ENCODE results near the gene SLC25A21.

SLC25A21 gene

DNA sequence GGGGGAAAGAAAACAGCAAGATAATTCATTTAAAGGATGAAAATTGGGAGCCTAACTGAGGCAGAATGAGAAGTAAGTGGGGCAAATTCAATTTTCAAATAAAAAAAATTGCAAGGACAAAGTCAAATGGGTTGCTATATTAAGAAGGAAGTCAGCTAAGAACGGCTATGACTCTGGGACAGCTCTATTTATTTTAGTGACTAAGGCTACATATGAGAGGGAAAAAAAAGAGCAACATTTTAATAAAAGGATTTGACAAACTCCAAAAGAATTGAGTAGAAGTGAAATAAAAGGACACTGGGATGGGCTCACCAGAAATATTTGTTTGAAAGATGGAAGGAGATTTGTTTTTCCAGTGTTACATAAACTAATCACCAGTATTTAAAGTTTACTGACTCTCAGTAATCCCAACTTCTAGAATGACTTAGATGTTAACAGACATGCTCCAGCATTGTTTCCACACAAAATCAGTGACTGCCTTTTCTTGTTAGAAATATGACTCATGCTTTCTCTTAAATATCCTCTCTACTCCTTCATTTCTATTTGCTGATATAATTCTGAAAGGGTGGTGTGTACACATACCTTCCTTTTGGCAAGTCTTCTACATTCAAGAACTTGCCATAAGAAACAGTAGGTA is 198.5 kb downstream of the SLC25A21 start:
- Histone ChIP-seq H4K8ac (ENCODE audit: low read depth, low read length) (no peak overlapping the region), H2BK5ac (ENCODE audit: low read length) (no peak overlapping the region), H4K5ac (ENCODE audit: low read length) (no peak overlapping the region), H3K23ac (ENCODE audit: low read length) (no peak overlapping the region), H3K18ac (ENCODE audit: low read length) (no peak overlapping the region), H3K4me1 (ENCODE audit: control insufficient read depth, low read depth, low read length) (no peaks in the 10 kb centered on the region), H3K4me2 (ENCODE audit: low read length) (no peak overlapping the region), H2AK5ac (ENCODE audit: low read length) (no peak overlapping the region), H3K56ac (ENCODE audit: low read length) (no peak overlapping the region), H3K79me1 (ENCODE audit: low read length) (no peaks in the 10 kb centered on the region), H3K4me3 (ENCODE audit: low read length) (no peak overlapping the region), H3K4ac (ENCODE audit: low read depth, low read length) (no peak overlapping the region), H2BK15ac (replicated peaks; ENCODE audit: low read depth) (no peak overlapping the region), H2BK120ac (ENCODE audit: low read depth, low read length) (no peak overlapping the region), H3K27me3 (ENCODE audit: insufficient read depth, low read length, poor library complexity) (no peaks in the 10 kb centered on the region), H3K36me3 (ENCODE audit: control insufficient read depth, insufficient read depth, low read length) (no peaks in the 10 kb centered on the region), H3K27ac (ENCODE audit: low read depth, low read length) (no peak overlapping the region), H3K9ac (ENCODE audit: low read length) (no peak overlapping the region), H3K79me2 (ENCODE audit: control insufficient read depth, insufficient read depth, low read length) (no peaks in the 10 kb centered on the region)
- no CpG with 5 or more reads among the region's 1 CpG for WGBS (ENCODE audit: extremely low coverage, insufficient coverage, low lambda C conversion rate)
- DNase-seq: no peak

DNA sequence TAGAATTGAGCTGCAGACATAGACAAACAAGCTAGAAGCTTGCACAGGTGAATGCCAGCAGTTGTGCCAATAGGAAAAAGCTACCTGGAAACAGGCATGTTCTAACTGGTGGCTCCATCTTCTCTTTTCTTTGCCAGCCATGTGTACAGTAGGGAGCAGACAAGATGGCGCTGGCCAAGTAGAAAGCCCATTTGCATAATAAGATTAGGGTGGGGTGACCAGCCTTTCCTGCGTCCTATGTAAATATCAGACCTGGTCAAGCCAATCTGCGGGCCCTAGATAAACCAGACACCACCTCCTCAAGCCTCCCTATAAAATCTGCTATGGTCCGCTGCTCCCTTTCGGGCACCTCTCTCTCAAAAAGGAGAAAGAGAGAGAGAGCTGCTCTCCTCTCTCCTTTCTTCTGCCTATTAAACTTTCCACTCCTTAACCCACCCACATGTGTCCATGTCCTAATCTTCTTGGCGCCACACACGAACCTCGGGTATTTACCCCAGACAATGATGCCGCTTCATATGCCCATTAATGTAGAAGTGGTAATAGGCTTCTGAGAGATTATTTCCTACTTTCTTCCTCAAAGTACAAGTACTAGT is 201.0 kb downstream of the SLC25A21 start:
- no peak overlapping the region for H2AK5ac ChIP-seq (ENCODE audit: low read length)
- H2BK120ac ChIP-seq (ENCODE audit: low read depth, low read length): no peak overlapping the region
- no peak overlapping the region for H3K4ac ChIP-seq (ENCODE audit: low read depth, low read length)
- no peak for DNase-seq
- H3K18ac ChIP-seq (ENCODE audit: low read length): no peak overlapping the region
- no peak overlapping the region for H4K8ac ChIP-seq (ENCODE audit: low read depth, low read length)
- H3K27me3 ChIP-seq (ENCODE audit: insufficient read depth, low read length, poor library complexity): no peaks in the 10 kb centered on the region
- no peak overlapping the region for H4K5ac ChIP-seq (ENCODE audit: low read length)
- WGBS (ENCODE audit: extremely low coverage, insufficient coverage, low lambda C conversion rate): no CpG with 5 or more reads among the region's 9 CpGs
- no peak overlapping the region for H2BK5ac ChIP-seq (ENCODE audit: low read length)
- H3K23ac ChIP-seq (ENCODE audit: low read length): no peak overlapping the region
- no peak overlapping the region for H3K4me2 ChIP-seq (ENCODE audit: low read length)
- H3K79me2 ChIP-seq (ENCODE audit: control insufficient read depth, insufficient read depth, low read length): no peaks in the 10 kb centered on the region
- H3K56ac ChIP-seq (ENCODE audit: low read length): no peak overlapping the region
- no peak overlapping the region for H3K4me3 ChIP-seq (ENCODE audit: low read length)
- no peak overlapping the region for H2BK15ac ChIP-seq (replicated peaks; ENCODE audit: low read depth)
- H3K27ac ChIP-seq (ENCODE audit: low read depth, low read length): no peak overlapping the region
- H3K36me3 ChIP-seq (ENCODE audit: control insufficient read depth, insufficient read depth, low read length): no peaks in the 10 kb centered on the region
- H3K79me1 ChIP-seq (ENCODE audit: low read length): no peaks in the 10 kb centered on the region
- no peak overlapping the region for H3K9ac ChIP-seq (ENCODE audit: low read length)
- no peaks in the 10 kb centered on the region for H3K4me1 ChIP-seq (ENCODE audit: control insufficient read depth, low read depth, low read length)

DNA sequence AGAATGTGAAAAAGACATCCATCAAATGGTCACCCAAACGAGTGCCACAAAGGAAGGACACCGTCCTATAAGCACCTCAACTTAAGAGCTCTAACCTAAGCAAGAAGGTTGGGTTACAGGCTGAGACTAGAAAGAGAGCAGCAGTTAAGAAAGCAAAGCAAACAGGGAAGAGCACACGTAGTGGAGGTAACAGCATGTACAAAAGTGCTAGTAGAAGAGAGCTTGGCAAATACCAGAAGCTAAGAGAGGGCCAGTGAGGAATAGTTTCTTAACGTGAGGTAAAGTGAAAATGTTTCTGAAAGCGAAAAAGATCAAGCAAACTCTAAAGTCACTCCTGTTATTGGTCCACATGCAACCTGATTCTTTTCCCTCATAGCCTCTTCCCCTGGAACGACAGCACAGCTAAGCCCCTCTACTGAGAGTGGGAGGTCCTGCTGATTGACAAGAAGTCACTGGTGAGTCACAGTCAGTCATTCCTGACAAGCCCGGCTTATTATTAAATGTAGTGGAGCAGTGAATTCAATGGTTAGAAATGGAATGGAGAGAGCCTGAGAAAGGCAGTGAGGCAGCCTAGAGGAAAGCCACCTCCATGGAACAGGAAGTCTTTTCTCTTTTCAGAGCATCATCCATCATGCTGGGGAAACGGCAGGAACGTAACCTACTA is 204.4 kb downstream of the SLC25A21 start:
- H3K79me1 ChIP-seq (ENCODE audit: low read length): no peaks in the 10 kb centered on the region
- no peaks in the 10 kb centered on the region for H3K79me2 ChIP-seq (ENCODE audit: control insufficient read depth, insufficient read depth, low read length)
- no peak overlapping the region for H2BK120ac ChIP-seq (ENCODE audit: low read depth, low read length)
- DNase-seq: no peak
- no peaks in the 10 kb centered on the region for H3K36me3 ChIP-seq (ENCODE audit: control insufficient read depth, insufficient read depth, low read length)
- H3K18ac ChIP-seq (ENCODE audit: low read length): no peak overlapping the region
- H4K5ac ChIP-seq (ENCODE audit: low read length): no peak overlapping the region
- no peak overlapping the region for H3K4ac ChIP-seq (ENCODE audit: low read depth, low read length)
- H3K27me3 ChIP-seq (ENCODE audit: insufficient read depth, low read length, poor library complexity): no peaks in the 10 kb centered on the region
- no peak overlapping the region for H3K9ac ChIP-seq (ENCODE audit: low read length)
- H3K27ac ChIP-seq (ENCODE audit: low read depth, low read length): no peak overlapping the region
- no peaks in the 10 kb centered on the region for H3K4me1 ChIP-seq (ENCODE audit: control insufficient read depth, low read depth, low read length)
- H3K4me3 ChIP-seq (ENCODE audit: low read length): no peak overlapping the region
- no peak overlapping the region for H2BK15ac ChIP-seq (replicated peaks; ENCODE audit: low read depth)
- no peak overlapping the region for H4K8ac ChIP-seq (ENCODE audit: low read depth, low read length)
- no CpG with 5 or more reads among the region's 9 CpGs for WGBS (ENCODE audit: extremely low coverage, insufficient coverage, low lambda C conversion rate)
- no peak overlapping the region for H2BK5ac ChIP-seq (ENCODE audit: low read length)
- no peak overlapping the region for H3K23ac ChIP-seq (ENCODE audit: low read length)
- no peak overlapping the region for H2AK5ac ChIP-seq (ENCODE audit: low read length)
- no peak overlapping the region for H3K56ac ChIP-seq (ENCODE audit: low read length)
- no peak overlapping the region for H3K4me2 ChIP-seq (ENCODE audit: low read length)

DNA sequence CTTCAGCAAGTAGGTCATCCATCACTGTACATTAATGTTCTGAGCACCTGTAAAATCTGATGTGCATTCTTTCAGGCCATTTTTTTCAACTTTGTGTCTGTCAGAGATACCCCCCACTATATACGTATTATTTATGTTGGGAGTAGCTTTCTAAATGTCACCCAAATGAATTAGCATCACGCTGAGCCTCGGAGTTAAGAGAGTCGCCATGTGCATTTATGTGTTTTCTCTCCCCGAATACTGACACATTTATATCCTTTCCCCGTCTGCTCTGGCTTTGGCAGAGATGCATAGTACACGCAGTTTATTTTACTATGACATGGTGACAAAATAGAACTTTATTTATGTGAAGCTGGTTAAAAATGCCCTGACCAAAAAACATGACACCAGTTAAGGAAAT is 216.4 kb downstream of the SLC25A21 start:
- no peak overlapping the region for H4K5ac ChIP-seq (ENCODE audit: low read length)
- DNase-seq: no peak
- WGBS (ENCODE audit: extremely low coverage, insufficient coverage, low lambda C conversion rate): no CpG with 5 or more reads among the region's 7 CpGs

DNA sequence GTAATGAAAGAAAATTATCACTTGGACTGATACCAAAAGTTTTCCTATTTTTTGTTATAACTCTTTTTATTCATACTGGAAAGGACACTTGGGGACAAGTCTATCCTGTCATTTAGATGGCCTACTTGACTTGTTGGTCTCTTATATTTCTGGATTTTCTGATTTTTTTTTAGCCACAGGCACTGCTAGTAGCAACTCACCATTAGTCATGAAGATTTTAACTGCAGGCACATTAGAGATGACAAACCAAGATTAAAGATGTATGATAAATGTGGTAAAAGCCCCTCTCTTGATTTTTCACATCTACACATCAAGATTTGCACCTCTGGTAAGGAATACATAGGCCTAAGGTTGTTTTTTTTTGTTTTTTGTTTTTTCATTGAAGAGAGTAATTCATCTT is 217.0 kb downstream of the SLC25A21 start:
- DNase-seq: no peak
- Histone ChIP-seq H4K8ac (ENCODE audit: low read depth, low read length) (no peak overlapping the region), H3K9ac (ENCODE audit: low read length) (no peak overlapping the region), H3K23ac (ENCODE audit: low read length) (no peak overlapping the region), H3K27me3 (ENCODE audit: insufficient read depth, low read length, poor library complexity) (no peaks in the 10 kb centered on the region), H3K4me3 (ENCODE audit: low read length) (no peak overlapping the region), H3K56ac (ENCODE audit: low read length) (no peak overlapping the region), H3K4me2 (ENCODE audit: low read length) (no peak overlapping the region), H3K27ac (ENCODE audit: low read depth, low read length) (no peak overlapping the region), H2AK5ac (ENCODE audit: low read length) (no peak overlapping the region), H3K79me1 (ENCODE audit: low read length) (no peaks in the 10 kb centered on the region), H3K4me1 (ENCODE audit: control insufficient read depth, low read depth, low read length) (no peaks in the 10 kb centered on the region), H3K4ac (ENCODE audit: low read depth, low read length) (no peak overlapping the region), H3K36me3 (ENCODE audit: control insufficient read depth, insufficient read depth, low read length) (no peaks in the 10 kb centered on the region), H4K5ac (ENCODE audit: low read length) (no peak overlapping the region), H2BK120ac (ENCODE audit: low read depth, low read length) (no peak overlapping the region), H3K18ac (ENCODE audit: low read length) (no peak overlapping the region), H2BK15ac (replicated peaks; ENCODE audit: low read depth) (no peak overlapping the region), H2BK5ac (ENCODE audit: low read length) (no peak overlapping the region), H3K79me2 (ENCODE audit: control insufficient read depth, insufficient read depth, low read length) (no peaks in the 10 kb centered on the region)

More for the DNA sequence above, 216.4 kb downstream of the SLC25A21 start:
- Histone ChIP-seq H3K27ac (ENCODE audit: low read depth, low read length) (no peak overlapping the region), H4K8ac (ENCODE audit: low read depth, low read length) (no peak overlapping the region), H3K36me3 (ENCODE audit: control insufficient read depth, insufficient read depth, low read length) (no peaks in the 10 kb centered on the region), H3K4me1 (ENCODE audit: control insufficient read depth, low read depth, low read length) (no peaks in the 10 kb centered on the region), H3K18ac (ENCODE audit: low read length) (no peak overlapping the region), H2AK5ac (ENCODE audit: low read length) (no peak overlapping the region), H3K4me3 (ENCODE audit: low read length) (no peak overlapping the region), H2BK120ac (ENCODE audit: low read depth, low read length) (no peak overlapping the region), H3K4me2 (ENCODE audit: low read length) (no peak overlapping the region), H3K79me1 (ENCODE audit: low read length) (no peaks in the 10 kb centered on the region), H3K9ac (ENCODE audit: low read length) (no peak overlapping the region), H3K79me2 (ENCODE audit: control insufficient read depth, insufficient read depth, low read length) (no peaks in the 10 kb centered on the region), H3K27me3 (ENCODE audit: insufficient read depth, low read length, poor library complexity) (no peaks in the 10 kb centered on the region), H2BK15ac (replicated peaks; ENCODE audit: low read depth) (no peak overlapping the region), H3K56ac (ENCODE audit: low read length) (no peak overlapping the region), H3K4ac (ENCODE audit: low read depth, low read length) (no peak overlapping the region), H2BK5ac (ENCODE audit: low read length) (no peak overlapping the region), H3K23ac (ENCODE audit: low read length) (no peak overlapping the region)
